COLO668 (cell line): ENCODE measurements around the gene OBSCN.
A peak's percentile ranks its signal among the peaks of the same experiment; 100 is the strongest.

Experiments
- DNase-seq: peaks from one replicate; lab custom pipeline; 2025; ENCODE audit not compliant: unreplicated experiment; lab: John Stamatoyannopoulos, UW

Gene OBSCN

DNA sequence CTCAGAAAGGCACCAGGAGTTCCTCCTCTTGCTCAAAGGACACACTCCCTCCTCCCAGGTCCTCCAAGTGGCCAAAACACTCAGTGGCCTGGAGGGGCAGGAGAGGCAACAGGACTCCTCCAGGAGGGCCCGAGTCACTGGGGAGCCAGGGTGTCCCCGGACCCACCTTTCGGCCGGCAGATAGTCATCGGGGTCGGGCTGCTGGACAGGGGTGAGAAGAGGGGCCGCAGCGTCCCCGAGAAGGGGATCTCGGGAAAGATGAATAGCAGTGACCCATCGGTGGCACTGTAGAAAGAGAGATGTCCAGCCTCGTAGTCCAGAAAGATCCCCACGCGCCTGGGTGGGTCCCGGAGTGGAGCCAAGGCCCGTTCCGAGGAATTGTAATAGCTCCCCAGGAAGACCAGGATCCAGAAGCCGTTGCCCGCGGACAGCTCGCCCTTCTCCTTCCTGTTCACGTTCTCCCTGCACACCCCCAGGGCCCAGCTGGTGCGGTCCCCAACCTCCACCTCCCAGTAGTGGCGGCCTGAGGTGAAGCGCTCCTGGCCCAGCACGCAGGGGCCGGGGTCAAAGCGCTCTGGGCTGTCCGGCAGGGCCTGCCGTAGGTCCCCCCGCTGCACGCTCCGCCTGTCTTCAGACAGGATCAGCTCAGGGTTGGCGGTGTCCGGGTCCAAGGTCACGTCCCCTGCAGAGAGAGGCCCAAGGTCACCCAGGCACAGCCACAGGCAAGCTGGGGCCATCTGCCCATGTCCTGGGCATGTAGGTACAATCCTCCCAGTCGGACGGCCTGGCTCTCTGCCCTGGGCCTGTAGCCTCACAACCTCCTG is 186.9 kb downstream of the OBSCN start:
- no peak for DNase-seq

DNA sequence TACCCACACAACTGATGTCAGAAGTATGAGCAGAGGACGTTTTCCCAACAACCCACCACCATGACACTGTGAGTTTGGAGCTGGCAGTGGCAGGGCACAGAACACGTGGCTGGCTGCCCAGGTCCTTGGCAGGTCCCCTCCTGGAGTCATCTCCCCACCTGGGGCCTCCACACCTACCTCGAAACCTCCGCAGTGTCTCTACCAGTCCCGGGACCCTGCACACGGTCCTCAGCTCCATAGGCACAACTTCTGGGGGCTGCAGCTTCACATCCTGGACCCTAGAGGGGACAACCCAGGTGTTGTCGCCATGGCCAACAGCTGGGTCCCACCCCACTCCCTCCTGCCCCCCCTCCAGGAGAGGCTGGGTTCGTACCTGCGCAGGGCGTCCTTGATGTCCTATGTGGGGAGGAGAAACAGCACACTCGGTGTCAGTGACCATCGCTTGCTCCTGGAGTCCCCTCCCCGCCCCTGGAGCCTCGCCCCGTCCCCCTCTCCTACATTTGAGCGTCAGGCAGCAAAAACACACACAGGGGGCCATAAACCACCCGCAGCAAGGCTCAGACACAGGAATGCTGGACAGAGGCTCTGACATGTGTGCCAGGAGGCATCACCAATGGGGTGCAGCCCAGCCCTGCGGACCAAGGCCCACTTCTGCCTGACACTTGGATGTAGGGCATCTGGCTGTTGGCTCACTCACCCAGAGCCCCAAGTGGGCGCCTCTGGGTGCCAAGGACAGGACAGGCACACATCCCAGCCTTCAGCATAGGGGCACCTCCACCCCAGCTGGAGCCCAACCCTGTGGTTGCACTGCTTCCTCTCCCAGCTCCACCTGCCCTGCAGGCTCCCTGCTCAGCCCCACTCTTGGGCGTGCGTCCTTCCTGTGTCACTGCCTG is 189.2 kb downstream of the OBSCN start:
- no peak for DNase-seq

DNA sequence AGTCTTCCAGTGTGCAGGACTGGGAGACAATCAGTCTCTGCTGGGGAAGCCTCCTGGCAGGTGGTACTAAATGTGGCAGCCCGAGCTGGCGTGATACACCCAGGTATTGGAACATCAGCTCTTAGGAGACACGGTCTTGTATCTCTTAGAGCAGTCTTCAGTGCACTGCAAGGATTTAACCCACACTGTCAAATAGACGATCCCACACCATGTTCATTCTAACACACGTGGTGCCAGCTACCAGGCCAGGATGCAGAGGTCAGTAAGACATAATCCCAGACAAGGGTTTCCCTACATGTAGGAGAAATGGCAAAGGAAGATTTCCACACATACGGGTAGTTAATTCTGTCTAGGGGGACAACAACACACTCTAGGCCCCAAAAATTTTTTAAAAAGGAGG is 190.1 kb downstream of the OBSCN start:
- DNase-seq, result no peak

DNA sequence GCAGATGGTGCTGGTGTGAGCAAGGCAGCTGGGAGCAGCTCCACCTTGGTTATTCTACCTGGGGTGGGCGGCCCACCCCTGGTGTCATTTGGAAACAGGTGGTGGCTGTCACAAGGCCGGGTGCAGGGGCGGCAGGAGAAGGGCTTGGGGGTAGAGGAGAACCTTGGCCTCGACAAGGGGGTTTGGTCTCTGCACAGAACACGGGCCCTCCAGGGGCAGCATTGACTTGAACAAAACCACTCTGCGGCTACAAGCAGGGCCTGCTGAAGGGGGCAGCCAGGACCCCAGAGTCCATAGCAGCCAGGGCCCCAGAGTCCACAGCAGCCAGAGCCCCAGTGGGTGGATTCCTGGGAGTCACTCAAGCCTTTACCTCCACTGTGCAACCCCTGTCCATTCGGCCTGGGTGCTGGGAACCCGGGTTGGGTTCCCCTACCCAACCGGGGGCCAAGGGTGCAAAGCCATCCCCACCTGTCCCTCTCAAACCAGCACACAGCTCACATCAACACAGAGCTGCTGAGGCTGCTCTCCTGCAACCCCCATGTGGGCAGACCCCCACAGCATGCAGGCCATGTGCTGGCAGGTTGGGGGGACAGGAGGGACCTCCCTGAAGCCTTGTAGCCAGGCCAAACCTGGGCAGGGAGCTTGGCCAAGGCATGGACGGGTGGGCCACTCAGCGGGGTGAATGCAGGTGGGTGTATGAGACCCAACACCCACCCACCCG is 191.1 kb downstream of the OBSCN start:
- peak; percentile 26 for DNase-seq

DNA sequence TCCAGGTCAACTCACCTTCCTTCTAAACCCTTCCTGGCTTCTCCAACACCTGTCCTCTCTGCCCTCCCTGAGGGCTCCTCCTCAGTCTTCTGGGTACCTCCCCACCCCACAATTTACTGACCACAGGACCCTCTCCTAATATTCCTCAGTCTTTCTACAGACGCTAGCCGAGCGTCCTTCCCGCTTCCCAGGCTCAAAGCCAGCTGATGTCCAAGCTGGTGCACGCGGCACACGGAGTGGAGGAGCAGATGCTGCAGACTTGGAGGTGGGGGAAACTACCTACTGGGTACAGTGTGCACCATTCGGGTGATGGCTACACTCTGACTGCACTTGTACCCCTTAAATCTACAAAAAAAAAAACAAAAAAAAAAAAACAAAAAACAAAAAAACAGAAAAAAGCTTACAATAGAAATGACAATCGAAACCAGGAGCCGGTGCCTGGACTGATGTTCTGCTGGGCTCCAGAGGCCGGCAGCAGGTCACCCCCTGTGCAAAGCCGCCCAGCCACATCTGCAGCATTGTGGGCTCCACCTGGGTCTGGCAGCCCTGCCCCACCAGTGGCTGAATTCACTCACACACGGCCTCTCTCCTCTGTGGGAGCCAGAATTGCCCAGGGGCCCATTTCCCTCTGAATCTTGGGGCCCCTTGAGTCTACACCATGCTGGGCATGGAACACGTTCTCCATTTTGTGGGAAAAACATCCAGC is 191.8 kb downstream of the OBSCN start:
- no peak for DNase-seq

DNA sequence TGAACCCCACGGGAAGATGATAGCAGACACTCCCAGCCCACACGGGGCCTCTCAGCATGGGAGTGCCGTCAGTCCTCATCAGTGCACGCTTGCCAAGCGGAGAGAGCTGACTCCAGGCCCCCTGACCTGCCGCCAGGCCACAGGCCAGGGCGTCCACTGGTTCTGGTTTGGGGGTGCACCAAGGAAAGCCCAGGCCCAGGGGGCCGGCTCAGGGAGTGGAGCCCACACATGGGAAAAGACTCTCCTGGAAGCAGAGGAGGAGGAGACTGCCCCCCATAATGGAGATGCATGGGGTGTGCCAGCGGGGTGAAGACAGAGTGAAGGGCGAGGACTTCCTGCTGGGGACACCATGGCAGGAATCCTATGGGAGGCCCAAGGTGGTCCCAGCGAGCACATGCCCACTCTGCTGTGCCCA is 192.4 kb downstream of the OBSCN start:
- no peak for DNase-seq

DNA sequence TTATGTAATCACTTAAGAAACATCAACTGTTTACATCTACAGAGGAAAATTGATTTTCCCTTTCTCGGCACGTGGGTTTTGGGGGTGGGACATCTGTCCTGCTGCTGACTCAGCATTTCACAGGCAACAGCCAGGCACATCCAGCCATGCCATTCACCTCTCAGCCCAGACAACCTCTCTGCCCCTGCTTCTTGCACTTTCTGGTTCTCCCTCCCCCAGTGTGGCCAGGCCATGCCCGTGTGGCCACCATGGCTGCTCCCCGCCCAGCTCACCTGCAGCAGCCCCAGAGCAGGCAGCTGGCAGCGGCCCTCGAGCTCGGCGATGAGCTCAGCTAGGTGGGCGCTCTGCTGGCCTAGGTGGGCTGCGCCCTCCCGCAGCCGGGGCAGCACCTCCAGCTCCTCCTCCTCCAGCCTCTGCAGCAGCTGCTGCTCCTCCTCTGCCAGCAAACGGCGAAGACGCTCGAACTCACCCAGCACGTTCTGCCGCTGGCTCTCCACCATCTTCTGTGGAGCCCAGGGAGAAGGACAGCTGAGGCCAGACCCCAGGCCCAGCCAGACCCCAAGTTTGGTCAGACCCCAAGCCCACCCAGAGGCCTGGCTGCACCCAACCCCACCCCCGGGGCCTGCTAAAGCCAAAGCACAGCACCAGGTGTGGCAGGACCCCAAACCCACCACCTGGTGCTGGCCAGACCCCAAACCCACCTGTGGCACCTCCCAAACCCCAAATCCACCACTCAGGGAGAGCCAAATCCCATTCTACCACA is 193.0 kb downstream of the OBSCN start:
- no peak for DNase-seq

DNA sequence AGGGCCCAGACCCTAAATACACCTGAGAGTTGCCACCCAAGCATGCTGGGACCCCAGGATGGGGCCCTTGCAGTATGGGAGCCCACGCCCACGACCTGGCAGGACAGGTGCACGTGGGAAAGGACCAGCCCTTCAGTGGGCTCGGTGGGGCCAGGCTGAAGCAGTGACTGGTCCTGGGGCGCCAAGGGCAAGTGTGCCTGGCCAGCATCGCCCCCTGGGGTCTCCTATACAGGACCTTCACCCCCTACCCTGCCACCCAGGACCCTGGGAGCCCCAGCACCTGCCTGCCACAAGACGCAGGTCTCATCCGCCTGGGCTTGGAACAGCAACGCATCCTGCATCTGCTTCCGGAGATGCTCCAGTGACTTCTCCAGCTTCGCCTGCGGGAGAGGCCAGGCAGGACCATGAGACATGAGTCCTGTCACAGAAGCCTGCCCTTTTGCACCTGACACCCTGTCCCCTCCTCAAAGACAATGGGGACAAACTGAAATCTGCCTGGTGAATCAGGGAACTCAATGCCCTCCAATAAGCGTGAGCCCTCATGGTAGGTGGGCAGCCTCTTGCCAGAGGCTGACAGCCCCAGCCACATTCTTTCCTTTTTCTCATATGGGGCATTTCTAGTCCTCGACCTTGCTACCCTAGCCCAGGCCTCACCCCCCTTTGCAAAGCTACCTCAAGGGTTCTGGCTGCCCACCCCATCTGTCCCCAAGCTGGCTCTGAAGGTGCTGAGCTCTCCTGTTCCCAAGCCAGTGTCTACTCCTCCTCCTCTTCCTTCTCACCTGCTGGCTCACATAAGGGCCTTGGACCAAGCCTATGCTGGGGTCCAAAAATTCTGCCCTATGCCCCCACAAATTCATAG is 194.2 kb downstream of the OBSCN start:
- DNase-seq, result no peak

DNA sequence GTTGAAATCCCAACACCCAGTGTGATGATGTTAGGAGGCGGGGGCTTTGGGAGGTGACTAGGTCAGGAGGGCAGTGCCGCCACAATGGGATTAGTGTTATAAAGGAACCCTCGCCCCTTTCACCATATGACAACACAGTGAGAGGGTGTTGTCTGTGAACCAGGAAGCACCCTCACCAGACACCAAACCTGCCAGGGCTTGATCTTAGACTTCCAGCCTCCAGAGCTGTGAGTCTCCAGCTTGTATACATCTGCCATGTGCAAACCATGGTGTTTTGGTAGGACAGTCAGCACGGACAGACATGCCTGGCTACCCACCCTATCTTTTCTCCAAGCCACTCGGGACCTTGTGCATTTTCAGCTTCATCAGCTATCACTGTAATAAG is 194.8 kb downstream of the OBSCN start:
- DNase-seq, result no peak

DNA sequence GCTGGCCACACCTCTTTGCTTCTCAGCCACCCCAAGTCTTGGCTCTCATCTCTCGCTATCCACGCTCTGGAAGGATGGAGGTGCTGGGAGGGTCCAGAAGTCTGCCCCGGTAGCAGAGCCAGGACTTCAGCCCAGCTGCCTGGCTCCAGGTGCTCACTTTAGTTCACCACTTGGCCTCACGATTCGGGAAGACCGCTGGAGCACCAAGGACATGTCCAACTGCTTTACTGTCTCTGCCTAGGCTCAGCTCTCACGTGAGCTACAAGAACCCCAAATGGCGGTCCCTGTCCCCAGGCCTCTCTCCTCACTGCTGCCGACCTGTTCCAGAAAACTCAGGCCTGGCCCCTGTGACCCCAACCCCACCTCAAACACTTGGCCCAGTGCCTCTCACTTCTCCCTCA is 195.4 kb downstream of the OBSCN start:
- DNase-seq, result no peak

DNA sequence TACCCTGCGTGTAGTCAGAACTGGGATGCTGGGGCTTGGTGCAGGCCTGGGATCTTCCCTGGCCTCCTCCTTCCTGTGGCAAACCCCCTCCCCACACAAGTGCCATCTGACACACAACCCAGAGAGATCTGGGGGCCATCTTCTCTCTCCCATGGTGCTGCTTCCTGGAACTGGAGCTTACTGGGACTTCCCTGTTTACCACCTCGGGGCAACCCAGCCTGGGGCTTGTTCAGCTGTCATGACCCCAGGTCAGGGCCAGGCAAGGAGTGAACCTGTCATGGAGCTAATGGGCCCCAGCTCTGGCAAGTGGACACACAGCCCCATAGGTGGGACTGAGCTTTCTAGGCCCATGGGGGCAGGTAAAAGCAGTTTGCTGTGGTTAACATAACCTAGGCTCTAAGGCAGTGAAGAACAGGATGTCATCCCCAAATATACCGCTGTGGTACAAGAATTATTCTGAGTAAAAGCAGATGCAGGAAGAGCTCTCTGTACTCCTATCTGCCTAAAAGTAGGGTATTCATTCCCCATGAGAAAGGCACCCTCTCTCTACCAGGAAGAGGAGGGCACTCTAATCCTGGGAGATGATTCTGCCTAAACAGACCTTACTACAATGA is 196.4 kb downstream of the OBSCN start:
- no peak for DNase-seq

DNA sequence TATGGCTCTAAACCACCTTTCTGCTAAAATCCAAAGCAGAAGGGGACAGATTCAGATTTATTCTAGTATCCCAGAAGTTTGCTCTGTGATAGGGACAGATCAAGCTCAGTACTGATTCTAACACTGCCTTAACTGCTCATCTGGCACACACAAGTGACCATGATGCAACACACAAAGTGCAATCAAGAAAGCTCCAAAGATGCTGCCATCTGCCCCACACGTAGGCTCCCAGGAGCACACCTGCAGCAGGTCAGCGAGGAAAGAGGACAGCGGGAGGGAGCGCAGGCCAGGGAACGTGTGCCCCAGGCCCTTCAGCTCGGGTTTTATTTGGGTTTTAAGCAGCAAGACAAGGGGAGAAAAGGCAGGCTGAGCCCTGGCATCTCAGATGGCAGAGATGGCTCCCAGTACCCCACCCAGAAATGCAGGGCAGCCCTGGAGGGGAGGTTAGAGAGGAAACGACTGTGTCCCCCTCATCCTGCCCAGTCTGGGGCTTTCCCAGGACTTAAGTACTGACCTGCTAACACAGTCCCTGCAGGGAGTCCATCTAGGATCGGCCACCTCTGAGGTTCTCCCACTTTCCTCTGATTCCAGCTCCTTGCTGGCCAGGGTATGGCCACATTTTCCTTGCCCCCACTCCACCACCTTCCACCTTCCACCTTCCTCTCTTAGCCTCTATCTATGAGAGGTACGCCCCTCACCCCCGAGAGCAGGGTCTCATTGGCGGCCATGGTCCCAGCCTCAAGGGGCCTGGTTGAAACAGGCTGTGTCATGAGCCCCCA is 197.5 kb downstream of the OBSCN start:
- DNase-seq, result peak; percentile 21

DNA sequence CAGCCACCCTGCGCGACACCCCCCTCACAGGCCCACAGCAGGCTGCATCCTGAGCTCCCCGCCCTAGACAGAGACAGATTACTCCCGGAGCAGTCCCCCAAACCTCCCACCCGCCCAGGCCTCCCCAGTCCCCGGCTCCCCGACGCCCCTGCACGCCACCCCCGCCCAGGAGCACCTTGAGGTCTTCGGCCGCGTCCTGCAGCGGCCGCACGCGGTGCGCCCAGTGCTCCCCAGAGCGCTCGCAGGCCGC is 198.1 kb downstream of the OBSCN start:
- DNase-seq, result no peak

DNA sequence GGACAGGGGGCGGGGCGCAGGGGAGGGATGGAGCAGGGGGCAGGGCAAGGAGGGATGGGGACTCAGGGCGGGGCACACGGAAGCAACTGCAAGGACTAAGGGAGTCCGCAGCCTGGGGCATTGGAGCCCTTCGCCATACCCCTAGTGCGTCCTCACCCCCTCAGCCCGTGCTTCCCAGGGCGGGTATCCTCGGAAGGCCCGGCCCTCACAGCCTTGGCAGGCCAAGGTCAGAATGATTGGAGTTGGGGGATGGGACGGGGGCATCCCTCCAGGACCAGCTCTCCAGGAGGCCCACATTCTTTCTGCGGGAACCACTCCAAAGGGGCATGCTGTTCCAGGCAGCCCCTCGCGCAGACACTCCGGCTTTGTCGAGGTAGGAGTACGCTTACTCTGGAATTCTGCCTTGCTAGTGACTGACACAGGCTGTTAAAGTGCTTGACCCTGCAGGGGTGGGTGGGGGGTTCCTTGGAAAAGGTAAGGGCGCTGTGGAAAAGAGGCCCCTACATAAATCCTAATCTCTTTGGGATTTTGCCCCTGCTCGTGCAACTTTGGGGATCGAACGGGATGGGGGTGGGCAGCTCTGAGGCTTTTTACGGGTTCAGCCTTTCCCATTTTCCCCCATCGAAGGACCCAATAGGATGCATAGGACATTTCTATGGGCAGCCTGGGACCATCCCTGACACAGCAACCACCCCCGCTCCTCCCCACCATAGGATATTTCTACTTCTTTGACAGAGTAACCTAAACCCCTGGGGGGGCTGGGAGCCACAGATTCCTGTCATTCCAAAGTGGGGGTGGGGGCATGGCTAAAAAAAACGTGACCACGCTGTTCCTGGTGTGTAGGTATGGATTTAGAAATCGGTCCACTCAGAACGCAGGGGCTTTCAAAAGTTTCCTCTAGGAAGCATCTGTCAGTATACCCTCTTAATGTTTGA is 199.5 kb downstream of the OBSCN start:
- no peak for DNase-seq

DNA sequence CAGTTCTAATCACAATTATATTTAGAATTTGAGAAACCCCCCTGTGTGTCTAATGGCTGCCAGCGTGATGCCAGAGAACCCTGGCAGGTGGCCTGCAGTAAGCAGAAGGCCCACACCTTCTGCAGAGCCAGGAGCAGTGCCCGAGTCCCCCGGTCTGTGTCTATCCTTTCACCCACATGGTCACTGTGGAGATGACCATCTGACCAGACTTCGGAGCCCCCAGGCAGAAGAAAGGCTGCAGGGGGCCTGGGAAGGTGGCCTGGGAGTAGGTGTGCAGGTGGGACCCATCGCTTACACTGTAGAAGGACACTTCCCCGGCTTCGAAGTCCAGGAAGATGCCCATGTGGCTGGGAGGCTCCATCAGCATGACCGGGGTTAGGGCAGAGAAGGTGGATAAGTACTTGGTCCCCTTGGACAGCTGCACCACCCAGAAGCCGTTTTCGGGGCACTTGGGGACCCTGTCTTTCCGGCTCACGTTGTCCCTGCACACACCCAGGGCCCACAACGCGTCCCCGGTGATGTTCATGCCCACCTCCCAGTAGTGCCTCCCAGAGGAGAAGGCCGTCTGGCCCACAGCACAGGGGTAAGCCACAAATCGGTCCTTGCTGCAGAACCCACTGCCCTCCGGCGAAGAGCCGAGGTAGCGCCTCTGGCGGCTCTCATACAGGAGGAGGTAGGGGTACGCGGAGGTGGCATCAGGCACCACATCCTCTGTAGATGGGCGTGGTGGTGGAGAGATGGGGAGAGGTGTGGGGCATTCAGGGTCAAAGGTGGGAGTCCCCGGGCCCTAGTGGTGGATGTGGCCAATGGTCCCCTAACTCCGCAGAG is 200.4 kb downstream of the OBSCN start:
- DNase-seq, result no peak
